Activated CD8-positive, alpha-beta T cell treated with anti-CD3 and anti-CD28 coated beads, Interleukin-2, amount 10 ng/mL, durations not matched to agents 7 days and 5 days (primary cell): ENCODE results near the gene XRCC5. TPM values are rescaled to one million over a fixed set of nuclear protein-coding genes. Genes with fewer than 3 reads are reported as not detected.
A peak's percentile ranks its signal among the peaks of the same experiment; 100 is the strongest.

Experiments used
- ATAC-seq: fragments of 150-1000 bp; cut with Tn5 transposase; one replicate; pipeline ENCODE4 v1.10.0; 2021; ENCODE audit warnings: moderate library complexity
- CTCF ChIA-PET: fragments of 350-600 bp; sonication (Branson Sonifier 250); formaldehyde crosslinking; loops from one replicate; lab custom pipeline; 2021; ENCODE audit warnings: antibody characterized with exemption; lab: Charles Lee
- POLR2A ChIA-PET: fragments of 350-600 bp; sonication (Branson Sonifier 250); formaldehyde crosslinking; loops from one replicate; lab custom pipeline; 2021; ENCODE audit warnings: antibody characterized with exemption; lab: Charles Lee
- DNase-seq: peaks from one replicate; pipeline ENCODE4 v3.0.0-alpha.2; 2020
- H3K27ac Mint-ChIP-seq: one replicate; pipeline ENCODE4 v1.8.0; 2021; ENCODE audit warnings: mild to moderate bottlenecking, mixed read lengths
- H3K27me3 Mint-ChIP-seq: one replicate; pipeline ENCODE4 v1.8.0; 2021; ENCODE audit warnings: low read depth, mixed read lengths
- H3K36me3 Mint-ChIP-seq: one replicate; pipeline ENCODE4 v1.8.0; 2021; ENCODE audit warnings: low read depth, mixed read lengths
- H3K4me1 Mint-ChIP-seq: one replicate; pipeline ENCODE4 v1.8.0; 2021; ENCODE audit warnings: low read depth, mixed read lengths
- H3K4me3 Mint-ChIP-seq: one replicate; pipeline ENCODE4 v1.8.0; 2021; ENCODE audit warnings: mild to moderate bottlenecking, mixed read lengths
- H3K9me3 Mint-ChIP-seq: one replicate; pipeline ENCODE4 v1.8.0; 2022; ENCODE audit warnings: mixed read lengths; ENCODE audit not compliant: insufficient read depth
- total RNA-seq, 2 experiments: library from RNA; stranded (reverse); gene quantifications; one replicate each; pipeline ENCODE4 v1.2.3, GENCODE V29; 2021

The XRCC5 gene
- total RNA-seq, 2 experiments from 2014 or later, result 362 to 394 TPM

- POLR2A ChIA-PET, result no interaction called here
- Mint-ChIP-seq H3K36me3 (peaks cover 24% of the 10 kb centered on the region), H3K4me3 (no peak overlapping the region), H3K27me3 (peaks cover 2% of the 10 kb centered on the region), H3K9me3 (peaks cover 30% of the 10 kb centered on the region), H3K4me1 (peaks cover 13% of the 10 kb centered on the region), H3K27ac (no peak overlapping the region)
- CTCF ChIA-PET, result interaction anchor here (1.1 kb wide), 1 partner anchor 155 kb away, joined by 3 read pairs; no protein-coding TSS in a partner anchor
- ATAC-seq (no peak), DNase-seq (peak; percentile 10)
Measured at GRCh38 chr2:216233281-216233995, 124.3 kb downstream of the XRCC5 start.

- Mint-ChIP-seq H3K36me3 (peaks cover 24% of the 10 kb centered on the region), H3K4me3 (no peak overlapping the region), H3K4me1 (peaks cover 13% of the 10 kb centered on the region), H3K27ac (no peak overlapping the region), H3K9me3 (peaks cover 30% of the 10 kb centered on the region), H3K27me3 (peaks cover 2% of the 10 kb centered on the region)
- CTCF ChIA-PET, result interaction anchor here (1.1 kb wide), 1 partner anchor 155 kb away, joined by 3 read pairs; no protein-coding TSS in a partner anchor
- POLR2A ChIA-PET, result no interaction called here
- peak; percentile 1 for DNase-seq
- no peak for ATAC-seq
Measured at GRCh38 chr2:216234106-216234505, 125.0 kb downstream of the XRCC5 start.

- CTCF ChIA-PET, result no interaction called here
Measured at GRCh38 chr2:216235462-216235861, 126.3 kb downstream of the XRCC5 start.

GRCh38 chr2:216235896-216236295 lies 126.7 kb downstream of the XRCC5 start:
- ChIA-PET CTCF (no interaction called here), POLR2A (no interaction called here)
- Mint-ChIP-seq H3K27ac (no peak overlapping the region), H3K36me3 (peaks cover 24% of the 10 kb centered on the region), H3K27me3 (no peaks in the 10 kb centered on the region), H3K9me3 (peaks cover 22% of the 10 kb centered on the region), H3K4me1 (peaks cover 13% of the 10 kb centered on the region), H3K4me3 (no peak overlapping the region)
- ATAC-seq (no peak), DNase-seq (peak; percentile 3)

More at GRCh38 chr2:216235462-216235861, 126.3 kb downstream of the XRCC5 start:
- DNase-seq (no peak), ATAC-seq (no peak)
- POLR2A ChIA-PET, result no interaction called here
- Mint-ChIP-seq H3K4me3 (no peak overlapping the region), H3K27ac (no peak overlapping the region), H3K9me3 (peaks cover 27% of the 10 kb centered on the region), H3K27me3 (no peaks in the 10 kb centered on the region), H3K4me1 (peaks cover 13% of the 10 kb centered on the region), H3K36me3 (peaks cover 24% of the 10 kb centered on the region)

- ATAC-seq (no peak), DNase-seq (peak; percentile 16)
- H3K36me3 Mint-ChIP-seq, result peaks cover 21% of the 10 kb centered on the region
- ChIA-PET CTCF (no interaction called here), POLR2A (no interaction called here)
- no peak overlapping the region for H3K27ac Mint-ChIP-seq
- peaks cover 13% of the 10 kb centered on the region for H3K4me1 Mint-ChIP-seq
- no peaks in the 10 kb centered on the region for H3K27me3 Mint-ChIP-seq
- H3K4me3 Mint-ChIP-seq, result no peak overlapping the region
- peaks cover 20% of the 10 kb centered on the region for H3K9me3 Mint-ChIP-seq
Measured at GRCh38 chr2:216236486-216236885, 127.3 kb downstream of the XRCC5 start.

- Mint-ChIP-seq H3K36me3 (no peaks in the 10 kb centered on the region), H3K4me3 (no peak overlapping the region), H3K4me1 (peaks cover 2% of the 10 kb centered on the region), H3K27ac (no peak overlapping the region), H3K9me3 (no peaks in the 10 kb centered on the region), H3K27me3 (no peaks in the 10 kb centered on the region)
- DNase-seq, result no peak
- ChIA-PET CTCF (interaction anchor here (1.8 kb wide), 1 partner anchor 19 kb away, joined by 4 read pairs; no protein-coding TSS in a partner anchor), POLR2A (interaction anchor here (0.7 kb wide), 1 partner anchor 19 kb away, joined by 3 read pairs; no protein-coding TSS in a partner anchor)
- no peak for ATAC-seq
Measured at GRCh38 chr2:216242365-216242764, 133.2 kb downstream of the XRCC5 start.

GRCh38 chr2:216243026-216243425 lies 133.9 kb downstream of the XRCC5 start:
- DNase-seq, result no peak
- no peaks in the 10 kb centered on the region for H3K9me3 Mint-ChIP-seq
- ChIA-PET POLR2A (no interaction called here), CTCF (interaction anchor here (1.8 kb wide), 1 partner anchor 20 kb away, joined by 4 read pairs; no protein-coding TSS in a partner anchor)
- no peak for ATAC-seq
- no peaks in the 10 kb centered on the region for H3K36me3 Mint-ChIP-seq
- no peak overlapping the region for H3K4me3 Mint-ChIP-seq
- peaks cover 2% of the 10 kb centered on the region for H3K4me1 Mint-ChIP-seq
- no peaks in the 10 kb centered on the region for H3K27me3 Mint-ChIP-seq
- no peak overlapping the region for H3K27ac Mint-ChIP-seq

- H3K27ac Mint-ChIP-seq, result no peak overlapping the region
- ATAC-seq, result no peak
- POLR2A ChIA-PET, result no interaction called here
- DNase-seq, result no peak
- peaks cover 5% of the 10 kb centered on the region for H3K27me3 Mint-ChIP-seq
- peaks cover 5% of the 10 kb centered on the region for H3K9me3 Mint-ChIP-seq
- CTCF ChIA-PET, result no interaction called here
- H3K4me3 Mint-ChIP-seq, result no peak overlapping the region
- no peaks in the 10 kb centered on the region for H3K36me3 Mint-ChIP-seq
- peaks cover 2% of the 10 kb centered on the region for H3K4me1 Mint-ChIP-seq
Measured at GRCh38 chr2:216245391-216245975, 136.3 kb downstream of the XRCC5 start.

- Mint-ChIP-seq H3K36me3 (no peaks in the 10 kb centered on the region), H3K27me3 (peaks cover 5% of the 10 kb centered on the region), H3K4me1 (peaks cover 2% of the 10 kb centered on the region), H3K27ac (no peak overlapping the region), H3K4me3 (no peak overlapping the region), H3K9me3 (peaks cover 5% of the 10 kb centered on the region)
- ATAC-seq, result no peak
- DNase-seq, result no peak
- CTCF ChIA-PET, result no interaction called here
- POLR2A ChIA-PET, result no interaction called here
Measured at GRCh38 chr2:216246766-216247165, 137.6 kb downstream of the XRCC5 start.

Other genes starting within 250 kb of the XRCC5 start
- gene MREG, start 95.8 kb upstream of the XRCC5 start, total RNA-seq, result 10 to 100 TPM; 10.9 to 12.1 TPM
- gene PECR, start 27.5 kb upstream of the XRCC5 start, total RNA-seq, result 10 to 100 TPM; 29.0 to 30.3 TPM
- 1 to 10 TPM; 1.2 to 1.4 TPM for gene TMEM169, start 27.4 kb upstream of the XRCC5 start, total RNA-seq